Effector CD4-positive, alpha-beta T cell (primary cell): ENCODE results near the gene TAGAP.
"Not testable (repeated sequence)": the region's sequence is repeated elsewhere in the genome, so short reads cannot be mapped to it uniquely, and the experiment has no call there.

Source experiments
- DNase-seq: peaks from one replicate; pipeline ENCODE4 v3.0.0-alpha.2; 2020

Gene TAGAP

GRCh38 chr6:159008656-159009288, 36.0 kb downstream of the TAGAP start:
- no peak for DNase-seq

- DNase-seq, result no peak
Observed at GRCh38 chr6:159007510-159007909, 37.3 kb downstream of the TAGAP start.

DNA sequence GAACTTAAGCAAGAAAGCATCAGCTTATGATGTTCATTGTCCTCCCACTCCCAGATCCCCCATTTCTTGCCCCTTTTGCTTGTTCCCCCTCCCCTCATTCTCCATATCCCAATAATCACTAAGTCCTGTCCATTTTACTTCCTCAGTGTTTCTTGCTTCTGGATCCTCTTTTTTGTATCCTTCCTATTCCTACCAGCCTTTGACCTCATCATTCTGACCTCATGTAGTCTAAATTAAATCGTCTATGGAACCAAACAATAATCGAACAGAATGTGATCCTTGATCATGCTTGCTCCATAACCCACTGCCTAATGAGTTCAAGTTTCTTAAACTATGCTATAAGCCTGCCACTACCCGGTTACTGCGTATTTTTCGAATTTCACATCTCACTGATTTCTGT, 39.4 kb downstream of the TAGAP start:
- no peak for DNase-seq

GRCh38 chr6:159004592-159004991, 40.2 kb downstream of the TAGAP start:
- no peak for DNase-seq

DNA sequence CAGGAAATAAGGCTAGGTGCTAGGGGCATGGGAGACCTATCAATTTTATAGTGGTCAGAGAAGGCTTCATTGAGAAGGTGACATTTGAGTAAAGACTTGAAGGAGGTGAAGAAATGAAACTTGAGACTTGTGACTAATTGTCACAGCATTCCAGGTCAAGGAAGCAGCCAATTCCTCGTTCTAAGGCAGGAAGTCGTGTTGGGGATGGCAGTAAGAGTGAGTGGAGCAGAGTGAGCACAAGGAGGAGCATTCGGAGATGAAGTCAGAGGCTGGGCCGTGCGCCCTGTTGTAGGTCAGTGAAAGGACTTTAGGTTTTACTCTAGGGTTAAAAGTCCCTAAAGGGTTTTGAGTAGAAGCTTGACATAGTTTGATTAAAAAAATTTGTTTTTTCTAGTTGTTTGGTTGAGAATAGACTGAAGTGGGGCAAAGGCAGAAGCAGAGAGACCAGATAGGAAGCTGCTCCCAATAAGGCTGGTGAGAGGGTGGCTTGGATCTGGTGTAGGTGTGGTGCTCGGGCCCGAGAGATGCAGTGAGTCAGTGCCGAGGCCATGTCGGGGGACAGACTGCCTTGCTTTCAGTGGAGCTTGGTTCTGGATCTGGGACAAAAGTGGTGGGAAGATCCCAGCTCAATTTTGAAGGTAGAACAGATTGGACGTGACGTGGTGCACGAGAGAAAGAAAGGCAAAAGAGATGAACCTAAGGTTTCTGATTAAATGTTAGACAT, 42.2 kb downstream of the TAGAP start:
- DNase-seq, result no peak

GRCh38 chr6:158999666-159000403, 45.0 kb downstream of the TAGAP start, which contains the start of gene RSPH3:
Gene RSPH3, minus strand, starts transcription at chr6:159000202. Its CDS starts 652 bp downstream, at chr6:158999550.
- DNase-seq, result peak; percentile 81

DNA sequence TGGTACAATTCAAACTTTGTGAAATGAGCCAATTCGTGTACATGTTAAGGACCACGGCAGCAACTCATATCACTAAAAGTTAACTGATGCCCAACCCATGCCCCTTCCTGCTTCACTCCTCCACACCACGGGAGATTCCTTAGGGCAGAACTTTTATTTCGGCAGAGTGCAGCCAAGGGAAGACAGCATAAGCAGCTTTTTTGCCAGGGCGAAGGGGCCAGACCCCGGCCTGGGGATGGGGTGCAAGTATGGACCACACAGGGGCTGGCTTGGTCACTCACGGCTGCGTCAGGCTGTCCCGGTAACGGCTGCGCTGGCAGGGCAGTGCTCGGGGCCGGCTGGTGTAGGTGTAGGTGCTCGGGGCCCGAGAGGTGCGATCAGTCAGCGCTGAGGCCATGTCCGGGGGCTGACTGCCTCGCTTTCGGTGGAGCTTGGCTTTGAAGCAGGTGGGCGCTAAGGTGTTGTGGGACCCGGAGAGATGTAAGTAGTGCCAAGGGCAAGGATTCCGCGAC, 45.6 kb downstream of the TAGAP start:
- no peak for DNase-seq

GRCh38 chr6:158996856-158997255, 47.9 kb downstream of the TAGAP start:
- no peak for DNase-seq

DNA sequence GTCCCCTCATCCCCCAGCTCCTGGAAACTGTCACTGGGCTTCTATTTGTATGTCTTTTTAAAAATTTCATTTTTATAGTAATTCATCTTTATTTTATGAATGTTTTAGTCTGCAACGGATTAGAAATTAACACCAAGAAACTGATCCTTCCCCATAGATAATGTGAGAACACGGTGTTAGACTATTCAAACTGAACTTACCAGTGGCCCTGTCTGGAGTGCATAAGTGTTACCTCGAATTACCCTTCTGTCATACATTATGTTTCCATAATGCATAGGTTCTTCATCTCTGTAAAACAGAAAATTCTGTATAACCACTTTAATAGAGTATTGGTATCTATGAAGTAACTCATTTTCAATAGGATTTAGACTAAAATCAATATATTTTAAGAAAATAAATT, 51.2 kb downstream of the TAGAP start:
- no peak for DNase-seq

- no peak for DNase-seq
Observed at GRCh38 chr6:158991017-158991723, 53.6 kb downstream of the TAGAP start.

DNA sequence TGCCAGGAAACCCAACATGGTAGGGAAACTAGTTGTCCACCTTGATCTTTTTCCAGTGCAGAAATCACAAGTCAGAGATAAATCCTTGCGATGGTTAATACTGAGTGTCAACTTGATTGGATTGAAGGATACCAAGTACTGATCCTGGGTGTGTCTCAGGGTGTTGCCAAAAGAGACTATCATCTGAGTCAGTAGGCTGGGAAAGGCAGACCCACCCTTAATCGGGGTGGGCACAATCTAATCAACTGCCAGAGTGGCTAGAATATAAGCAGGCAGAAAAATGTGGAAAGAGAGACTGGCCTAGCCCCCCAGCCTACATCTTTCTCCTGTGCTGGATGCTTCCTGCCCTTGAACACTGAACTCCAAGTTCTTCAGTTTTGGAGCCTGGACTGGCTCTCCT, 55.1 kb downstream of the TAGAP start:
- not testable (repeated sequence) for DNase-seq

DNA sequence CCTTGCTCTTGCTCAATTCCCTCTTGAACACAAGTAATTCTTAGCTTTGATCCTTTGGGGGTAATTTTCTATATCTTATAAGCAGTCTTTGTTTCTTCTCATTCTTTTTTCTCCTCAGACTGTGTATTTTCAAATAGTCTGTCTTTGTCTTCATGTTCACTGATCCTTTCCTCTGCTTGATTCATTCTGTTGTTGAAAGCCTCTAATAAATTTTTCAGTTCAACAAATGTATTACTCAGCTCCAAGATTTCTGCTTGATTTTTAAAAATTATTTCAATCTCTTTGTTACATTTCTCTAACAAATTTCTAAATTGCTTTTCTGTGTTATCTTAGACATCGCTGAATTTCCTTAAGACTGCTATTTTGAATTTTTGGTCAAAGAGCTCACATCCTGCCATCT, 56.3 kb downstream of the TAGAP start:
- no peak for DNase-seq

GRCh38 chr6:158987657-158988056, 57.1 kb downstream of the TAGAP start:
- DNase-seq, result no peak
